Right atrium auricular region (tissue), 2 donors: Measurements from ENCODE around the gene GABRB3. TPM values are rescaled to one million over a fixed set of nuclear protein-coding genes. Genes with fewer than 3 reads are reported as not detected.

Experiments
- DNase-seq: peaks from one replicate; pipeline ENCODE4 v3.0.0-alpha.2; 2019; ENCODE audit warnings: low spot score
- H3K27ac ChIP-seq, 2 donors: fragments of 200-600 bp; sonication (generic); 1 replicate in 1 of 2; 2 replicates in 1 of 2; pipeline ENCODE4 v1.5.1; 2016 to 2019
- H3K27me3 ChIP-seq, 2 donors: fragments of 200-600 bp; sonication (generic); one replicate each; pipeline versions ENCODE4 v1.5.1 to v1.6.0; 2017 to 2019
- H3K36me3 ChIP-seq: fragments of 200-600 bp; sonication (generic); one replicate; pipeline ENCODE4 v1.5.1; 2016
- H3K4me1 ChIP-seq, 2 donors: fragments of 200-600 bp; sonication (generic); one replicate each; pipeline versions ENCODE4 v1.5.1 to v1.6.0; 2017 to 2019
- H3K4me3 ChIP-seq, 2 donors: fragments of 200-600 bp; sonication (generic); 1 replicate in 1 of 2; 2 replicates in 1 of 2; pipeline ENCODE4 v1.5.1; 2017 to 2019; ENCODE audit warnings: mild to moderate bottlenecking in 1 of 2, moderate library complexity in 1 of 2
- H3K9me3 ChIP-seq, 2 donors: fragments of 200-600 bp; sonication (generic); one replicate each; pipeline ENCODE4 v1.5.1; 2019
- total RNA-seq, 2 donors: library from RNA; depleted of rRNA; stranded (reverse); fragments of >200 nt; gene quantifications; one replicate each; pipeline ENCODE4 v1.1.0, GENCODE V29; 2016
- TF ChIP-seq, protein P1 (sequence below), 2 donors: fragments of 200-600 bp; sonication (generic); IDR thresholded peaks; one replicate each; pipeline ENCODE4 v1.5.1; 2019; ENCODE audit warnings: antibody characterized with exemption in 2 of 2

GABRB3 gene
- total RNA-seq, 2 donors from 2014 or later, result 12.9 to 20.9 TPM

- no peak for DNase-seq
Observed at GRCh38 chr15:26624128-26624527, 148.7 kb downstream of the GABRB3 start.

GRCh38 chr15:26623071-26623470 lies 149.8 kb downstream of the GABRB3 start:
- DNase-seq, result no peak
- no peaks in the 10 kb centered on the region for H3K4me1 ChIP-seq
- no peak overlapping the region for H3K27ac ChIP-seq
- no peaks in the 10 kb centered on the region for H3K27me3 ChIP-seq
- H3K9me3 ChIP-seq, result no peaks in the 10 kb centered on the region
- H3K36me3 ChIP-seq, result no peaks in the 10 kb centered on the region
- TF ChIP-seq, protein P1, sequence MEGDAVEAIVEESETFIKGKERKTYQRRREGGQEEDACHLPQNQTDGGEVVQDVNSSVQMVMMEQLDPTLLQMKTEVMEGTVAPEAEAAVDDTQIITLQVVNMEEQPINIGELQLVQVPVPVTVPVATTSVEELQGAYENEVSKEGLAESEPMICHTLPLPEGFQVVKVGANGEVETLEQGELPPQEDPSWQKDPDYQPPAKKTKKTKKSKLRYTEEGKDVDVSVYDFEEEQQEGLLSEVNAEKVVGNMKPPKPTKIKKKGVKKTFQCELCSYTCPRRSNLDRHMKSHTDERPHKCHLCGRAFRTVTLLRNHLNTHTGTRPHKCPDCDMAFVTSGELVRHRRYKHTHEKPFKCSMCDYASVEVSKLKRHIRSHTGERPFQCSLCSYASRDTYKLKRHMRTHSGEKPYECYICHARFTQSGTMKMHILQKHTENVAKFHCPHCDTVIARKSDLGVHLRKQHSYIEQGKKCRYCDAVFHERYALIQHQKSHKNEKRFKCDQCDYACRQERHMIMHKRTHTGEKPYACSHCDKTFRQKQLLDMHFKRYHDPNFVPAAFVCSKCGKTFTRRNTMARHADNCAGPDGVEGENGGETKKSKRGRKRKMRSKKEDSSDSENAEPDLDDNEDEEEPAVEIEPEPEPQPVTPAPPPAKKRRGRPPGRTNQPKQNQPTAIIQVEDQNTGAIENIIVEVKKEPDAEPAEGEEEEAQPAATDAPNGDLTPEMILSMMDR (IDR thresholded peaks at IDR 0.05), result no peak
- H3K4me3 ChIP-seq, result no peak overlapping the region

More at GRCh38 chr15:26624128-26624527, 148.7 kb downstream of the GABRB3 start:
- no peaks in the 10 kb centered on the region for H3K9me3 ChIP-seq
- no peak overlapping the region for H3K4me3 ChIP-seq
- H3K27me3 ChIP-seq, result no peaks in the 10 kb centered on the region
- H3K27ac ChIP-seq, result no peak overlapping the region
- H3K4me1 ChIP-seq, result no peaks in the 10 kb centered on the region
- TF ChIP-seq, protein P1 (IDR thresholded peaks at IDR 0.05), result no peak
- H3K36me3 ChIP-seq, result no peaks in the 10 kb centered on the region

- H3K27ac ChIP-seq, result no peak overlapping the region
- no peaks in the 10 kb centered on the region for H3K9me3 ChIP-seq
- H3K4me3 ChIP-seq, result no peak overlapping the region
- H3K36me3 ChIP-seq, result no peaks in the 10 kb centered on the region
- DNase-seq, result no peak
- no peaks in the 10 kb centered on the region for H3K4me1 ChIP-seq
- TF ChIP-seq, protein P1 (IDR thresholded peaks at IDR 0.05), result no peak
- no peaks in the 10 kb centered on the region for H3K27me3 ChIP-seq
Observed at GRCh38 chr15:26621816-26622215, 151.1 kb downstream of the GABRB3 start.

GRCh38 chr15:26620528-26621458 lies 152.1 kb downstream of the GABRB3 start:
- Histone ChIP-seq H3K4me3 (no peak overlapping the region), H3K9me3 (no peaks in the 10 kb centered on the region), H3K4me1 (no peaks in the 10 kb centered on the region), H3K27me3 (no peaks in the 10 kb centered on the region), H3K27ac (no peak overlapping the region), H3K36me3 (no peaks in the 10 kb centered on the region)
- TF ChIP-seq, protein P1 (IDR thresholded peaks at IDR 0.05), result no peak
- DNase-seq, result no peak

DNA sequence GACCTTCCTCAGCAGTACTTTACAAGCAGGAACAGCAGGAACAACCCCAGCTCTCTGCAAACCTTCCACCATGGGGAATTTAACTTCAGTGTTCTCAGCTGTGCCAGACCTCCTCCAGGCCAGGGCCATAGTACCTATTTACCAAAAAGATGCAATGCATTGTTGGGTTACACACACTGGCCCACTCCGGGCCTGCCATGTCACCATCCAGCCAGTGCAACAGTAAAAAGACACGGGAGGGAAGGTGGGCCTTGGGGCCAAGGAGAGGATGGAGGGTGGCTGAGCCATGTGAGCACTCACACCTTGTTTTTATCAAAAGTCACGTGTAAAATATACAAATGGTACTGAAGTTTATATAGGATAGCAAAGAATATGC lies 157.0 kb downstream of the GABRB3 start:
- Histone ChIP-seq H3K36me3 (no peaks in the 10 kb centered on the region), H3K4me3 (no peak overlapping the region), H3K27ac (no peak overlapping the region), H3K9me3 (no peaks in the 10 kb centered on the region), H3K4me1 (no peaks in the 10 kb centered on the region), H3K27me3 (no peaks in the 10 kb centered on the region)
- no peak for DNase-seq
- TF ChIP-seq, protein P1 (IDR thresholded peaks at IDR 0.05), result no peak
